ENCODE data around the gene HLCS.

Gene HLCS

DNA sequence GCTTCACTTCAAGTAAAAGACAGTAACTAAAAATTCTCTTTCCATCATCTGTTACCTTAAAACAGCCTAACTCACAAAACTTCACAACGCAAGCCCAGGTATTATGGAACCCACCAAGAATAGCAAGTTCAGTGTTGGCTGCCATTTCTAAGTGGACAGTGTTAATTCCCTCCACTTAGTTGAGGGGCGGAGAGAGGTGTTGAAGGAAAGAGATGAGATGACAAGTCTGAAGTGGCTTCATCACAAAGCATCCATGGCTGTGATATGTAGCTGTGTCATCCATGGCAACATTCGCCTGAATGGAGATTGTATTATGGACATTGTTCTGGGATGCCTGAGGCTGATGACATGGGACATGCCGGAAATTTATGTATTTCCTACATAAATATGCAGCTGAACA, 165.7 kb downstream of the HLCS start:
- H3K4me3 ChIP-seq (replicated peaks; ENCODE audit: low read depth, low read length) = no peak overlapping the region
- TF ChIP-seq, protein P1, sequence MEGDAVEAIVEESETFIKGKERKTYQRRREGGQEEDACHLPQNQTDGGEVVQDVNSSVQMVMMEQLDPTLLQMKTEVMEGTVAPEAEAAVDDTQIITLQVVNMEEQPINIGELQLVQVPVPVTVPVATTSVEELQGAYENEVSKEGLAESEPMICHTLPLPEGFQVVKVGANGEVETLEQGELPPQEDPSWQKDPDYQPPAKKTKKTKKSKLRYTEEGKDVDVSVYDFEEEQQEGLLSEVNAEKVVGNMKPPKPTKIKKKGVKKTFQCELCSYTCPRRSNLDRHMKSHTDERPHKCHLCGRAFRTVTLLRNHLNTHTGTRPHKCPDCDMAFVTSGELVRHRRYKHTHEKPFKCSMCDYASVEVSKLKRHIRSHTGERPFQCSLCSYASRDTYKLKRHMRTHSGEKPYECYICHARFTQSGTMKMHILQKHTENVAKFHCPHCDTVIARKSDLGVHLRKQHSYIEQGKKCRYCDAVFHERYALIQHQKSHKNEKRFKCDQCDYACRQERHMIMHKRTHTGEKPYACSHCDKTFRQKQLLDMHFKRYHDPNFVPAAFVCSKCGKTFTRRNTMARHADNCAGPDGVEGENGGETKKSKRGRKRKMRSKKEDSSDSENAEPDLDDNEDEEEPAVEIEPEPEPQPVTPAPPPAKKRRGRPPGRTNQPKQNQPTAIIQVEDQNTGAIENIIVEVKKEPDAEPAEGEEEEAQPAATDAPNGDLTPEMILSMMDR (IDR thresholded peaks at IDR 0.05; ENCODE audit: low read depth, low read length, missing control alignments) = no peak
- no peak for DNase-seq (ENCODE audit: extremely low read depth, low read depth)

DNA sequence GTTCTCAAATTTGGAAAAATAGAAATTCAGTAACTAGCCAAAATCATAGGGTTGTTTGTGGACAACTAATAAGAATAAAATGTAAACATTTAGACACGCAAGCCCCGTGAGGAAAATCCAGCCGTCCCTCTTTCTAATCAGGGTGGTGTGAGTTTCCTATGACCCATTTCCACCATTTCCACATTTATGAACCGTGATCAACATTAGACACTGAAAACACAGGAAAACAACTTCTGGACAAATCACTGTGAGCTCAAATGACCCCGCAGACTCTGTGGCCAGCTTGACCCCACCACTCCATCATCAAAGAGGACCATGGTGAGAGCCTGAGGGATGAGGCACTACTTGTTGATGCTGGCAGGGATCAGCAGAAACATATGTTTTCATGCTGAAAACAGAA, 166.6 kb downstream of the HLCS start:
- no peak overlapping the region for H3K4me3 ChIP-seq (replicated peaks; ENCODE audit: low read depth, low read length)
- DNase-seq (ENCODE audit: extremely low read depth, low read depth) = no peak
- TF ChIP-seq, protein P1 (IDR thresholded peaks at IDR 0.05; ENCODE audit: low read depth, low read length, missing control alignments) = no peak

DNA sequence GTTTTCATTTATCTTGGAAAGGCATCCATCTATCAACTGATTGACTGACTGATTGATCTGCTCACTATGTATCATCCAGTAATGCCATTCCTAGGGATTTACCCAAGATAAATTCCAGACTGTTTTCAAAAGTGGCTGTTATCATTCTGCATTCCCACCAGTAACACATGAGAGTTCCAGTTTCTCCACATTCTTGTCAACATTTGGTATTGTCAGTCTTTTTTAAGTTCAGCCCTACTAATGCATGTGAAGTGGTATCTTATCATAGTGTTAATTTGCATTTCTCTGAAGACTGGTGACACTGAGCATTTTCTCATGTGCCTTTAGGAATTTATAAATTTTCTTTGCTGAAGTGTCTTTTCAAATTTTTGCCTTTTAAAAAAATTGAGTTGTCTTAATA, 168.0 kb downstream of the HLCS start:
- no peak overlapping the region for H3K4me3 ChIP-seq (replicated peaks; ENCODE audit: low read depth, low read length)
- TF ChIP-seq, protein P1 (IDR thresholded peaks at IDR 0.05; ENCODE audit: low read depth, low read length, missing control alignments) = no peak
- DNase-seq (ENCODE audit: extremely low read depth, low read depth) = no peak

DNA sequence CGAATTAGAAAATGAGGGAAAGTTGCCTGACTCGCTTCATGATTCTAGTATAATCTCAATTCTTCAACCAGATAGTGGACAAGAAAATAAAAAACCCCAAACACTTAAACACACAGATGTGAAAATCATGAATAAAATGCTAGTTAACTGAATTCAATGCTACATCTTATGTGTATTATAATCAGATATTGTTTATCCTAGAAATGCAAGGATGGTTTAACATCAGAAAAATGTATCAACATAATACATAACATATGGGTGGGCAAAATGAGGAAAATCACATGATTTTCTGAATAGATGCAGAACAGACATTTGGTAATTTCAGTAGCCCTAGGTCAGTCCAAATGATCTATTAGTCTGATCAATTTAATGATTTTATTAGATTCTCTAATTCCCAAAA, 170.4 kb downstream of the HLCS start:
- DNase-seq (ENCODE audit: extremely low read depth, low read depth) = no peak
- TF ChIP-seq, protein P1 (IDR thresholded peaks at IDR 0.05; ENCODE audit: low read depth, low read length, missing control alignments) = no peak
- no peak overlapping the region for H3K4me3 ChIP-seq (replicated peaks; ENCODE audit: low read depth, low read length)

DNA sequence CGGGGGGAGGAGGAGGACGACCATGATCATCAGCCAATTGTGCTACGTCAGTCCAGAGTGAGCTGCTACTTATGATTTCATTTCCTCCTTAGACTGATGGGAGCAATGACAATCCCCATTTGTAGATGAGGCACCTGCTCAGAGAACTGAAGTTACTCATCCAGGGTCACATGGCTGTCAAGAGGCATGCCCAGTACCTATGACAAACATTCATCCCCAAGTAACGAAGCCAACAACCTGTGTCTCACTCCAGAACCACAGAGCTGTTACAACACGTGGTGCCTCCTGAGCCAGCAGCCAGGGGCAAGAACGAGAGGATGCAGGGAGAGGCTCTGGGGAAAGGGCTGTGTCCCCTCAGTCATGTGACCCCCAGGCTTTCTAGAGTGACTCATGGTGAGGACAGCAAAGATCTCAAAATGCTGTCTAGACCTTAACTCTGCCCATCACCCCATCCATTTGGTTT, 173.9 kb downstream of the HLCS start:
- no peak overlapping the region for H3K4me3 ChIP-seq (replicated peaks; ENCODE audit: low read depth, low read length)
- DNase-seq (ENCODE audit: extremely low read depth, low read depth) = no peak
- TF ChIP-seq, protein P1 (IDR thresholded peaks at IDR 0.05; ENCODE audit: low read depth, low read length, missing control alignments) = no peak

DNA sequence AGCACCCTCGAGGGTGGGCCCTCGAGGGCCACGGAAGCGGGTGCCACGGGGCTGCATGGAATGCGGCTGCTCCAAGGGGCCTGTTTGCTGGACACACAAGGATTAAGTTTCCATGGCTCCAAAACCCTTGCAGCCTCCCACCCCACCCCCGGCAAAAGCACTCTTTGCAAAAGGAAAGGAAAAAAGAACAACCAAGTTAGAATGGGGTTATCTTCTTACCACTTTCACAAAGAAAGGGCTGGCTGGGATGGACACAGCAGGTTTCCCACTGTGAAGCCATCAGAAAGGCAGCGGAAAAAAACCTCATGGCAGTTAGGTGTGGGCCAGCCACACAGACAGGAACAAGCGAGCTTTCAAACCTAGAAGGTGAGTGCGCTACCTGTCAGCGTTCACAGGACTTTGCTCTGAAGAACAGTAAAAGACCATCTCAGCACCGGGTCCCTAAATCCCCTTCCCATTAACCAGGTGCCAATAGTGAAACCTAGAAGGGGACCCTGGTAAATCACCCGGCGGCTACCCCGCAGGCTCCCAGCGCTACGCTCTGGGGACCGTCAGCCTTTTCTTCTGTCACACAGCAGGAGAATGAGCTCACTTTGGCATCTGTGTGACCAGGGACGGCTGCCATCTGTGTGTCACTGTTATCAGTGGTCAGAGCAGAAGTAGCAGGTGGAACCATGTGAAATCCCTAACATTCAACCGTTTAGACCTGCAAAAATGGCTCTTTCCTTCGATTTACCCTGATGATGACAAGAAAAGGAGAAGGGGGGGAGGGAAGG, 174.6 kb downstream of the HLCS start:
- no peak overlapping the region for H3K4me3 ChIP-seq (replicated peaks; ENCODE audit: low read depth, low read length)
- TF ChIP-seq, protein P1 (IDR thresholded peaks at IDR 0.05; ENCODE audit: low read depth, low read length, missing control alignments) = no peak
- DNase-seq (ENCODE audit: extremely low read depth, low read depth) = no peak
